ENCODE measurements around the gene ATP6V1C2. TPM values are rescaled to one million over a fixed set of nuclear protein-coding genes. Genes with fewer than 3 reads are reported as not detected.

The ATP6V1C2 gene
- polyA plus RNA-seq, 1 donor from 2014 or later, result not detected

GRCh38 chr2:10720947-10721395, 459 bp upstream of the ATP6V1C2 start:
- Histone ChIP-seq H3K9me3 (ENCODE audit: low read length) (no peaks in the 10 kb centered on the region), H3K9me2 (ENCODE audit: insufficient read depth, low read length) (no peaks in the 10 kb centered on the region), H3F3A (ENCODE audit: insufficient read depth, low read length, poor library complexity, severe bottlenecking) (no peaks in the 10 kb centered on the region), H3K79me2 (replicated peaks; ENCODE audit: insufficient read depth, low read length) (no peaks in the 10 kb centered on the region), H2AFZ (ENCODE audit: low read depth, low read length) (no peak overlapping the region), H3K36me3 (ENCODE audit: insufficient read depth, low read length) (no peaks in the 10 kb centered on the region), H4K20me1 (ENCODE audit: insufficient read depth) (no peaks in the 10 kb centered on the region), H3K9ac (ENCODE audit: low read length) (peak overlapping the region; percentile 34), H3K27ac (ENCODE audit: low read length) (no peak overlapping the region), H3K4me2 (ENCODE audit: low read length) (no peak overlapping the region), H3K27me3 (ENCODE audit: insufficient read depth, low read depth, low read length) (peaks cover 51% of the 10 kb centered on the region), H3K4me3 (ENCODE audit: low read length) (peak overlapping the region; percentile 74)
- TF ChIP-seq TAF1 (IDR thresholded peaks at IDR 0.05; ENCODE audit: low read depth), result no peak
- no peak for TF ChIP-seq MXI1 (conservative IDR thresholded peaks at IDR 0.05; ENCODE audit: poor library complexity, severe bottlenecking)
- TF ChIP-seq, protein P1, sequence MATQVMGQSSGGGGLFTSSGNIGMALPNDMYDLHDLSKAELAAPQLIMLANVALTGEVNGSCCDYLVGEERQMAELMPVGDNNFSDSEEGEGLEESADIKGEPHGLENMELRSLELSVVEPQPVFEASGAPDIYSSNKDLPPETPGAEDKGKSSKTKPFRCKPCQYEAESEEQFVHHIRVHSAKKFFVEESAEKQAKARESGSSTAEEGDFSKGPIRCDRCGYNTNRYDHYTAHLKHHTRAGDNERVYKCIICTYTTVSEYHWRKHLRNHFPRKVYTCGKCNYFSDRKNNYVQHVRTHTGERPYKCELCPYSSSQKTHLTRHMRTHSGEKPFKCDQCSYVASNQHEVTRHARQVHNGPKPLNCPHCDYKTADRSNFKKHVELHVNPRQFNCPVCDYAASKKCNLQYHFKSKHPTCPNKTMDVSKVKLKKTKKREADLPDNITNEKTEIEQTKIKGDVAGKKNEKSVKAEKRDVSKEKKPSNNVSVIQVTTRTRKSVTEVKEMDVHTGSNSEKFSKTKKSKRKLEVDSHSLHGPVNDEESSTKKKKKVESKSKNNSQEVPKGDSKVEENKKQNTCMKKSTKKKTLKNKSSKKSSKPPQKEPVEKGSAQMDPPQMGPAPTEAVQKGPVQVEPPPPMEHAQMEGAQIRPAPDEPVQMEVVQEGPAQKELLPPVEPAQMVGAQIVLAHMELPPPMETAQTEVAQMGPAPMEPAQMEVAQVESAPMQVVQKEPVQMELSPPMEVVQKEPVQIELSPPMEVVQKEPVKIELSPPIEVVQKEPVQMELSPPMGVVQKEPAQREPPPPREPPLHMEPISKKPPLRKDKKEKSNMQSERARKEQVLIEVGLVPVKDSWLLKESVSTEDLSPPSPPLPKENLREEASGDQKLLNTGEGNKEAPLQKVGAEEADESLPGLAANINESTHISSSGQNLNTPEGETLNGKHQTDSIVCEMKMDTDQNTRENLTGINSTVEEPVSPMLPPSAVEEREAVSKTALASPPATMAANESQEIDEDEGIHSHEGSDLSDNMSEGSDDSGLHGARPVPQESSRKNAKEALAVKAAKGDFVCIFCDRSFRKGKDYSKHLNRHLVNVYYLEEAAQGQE (IDR thresholded peaks at IDR 0.05; ENCODE audit: borderline replicate concordance), result no peak
- TF ChIP-seq EZH2 (IDR thresholded peaks at IDR 0.05; ENCODE audit: borderline replicate concordance, insufficient read depth, low read length, poor library complexity, severe bottlenecking), result no peak
- TF ChIP-seq CTCF (IDR thresholded peaks at IDR 0.05; ENCODE audit: poor library complexity, severe bottlenecking), result no peak
- TF ChIP-seq POLR2AphosphoS5 (IDR thresholded peaks at IDR 0.05), result no peak
- TF ChIP-seq RAD21 (conservative IDR thresholded peaks at IDR 0.05), result no peak
- TF ChIP-seq EP300 (conservative IDR thresholded peaks at IDR 0.05; ENCODE audit: poor library complexity, severe bottlenecking), result no peak
- TF ChIP-seq SMC3 (conservative IDR thresholded peaks at IDR 0.05; ENCODE audit: poor library complexity), result no peak

DNA sequence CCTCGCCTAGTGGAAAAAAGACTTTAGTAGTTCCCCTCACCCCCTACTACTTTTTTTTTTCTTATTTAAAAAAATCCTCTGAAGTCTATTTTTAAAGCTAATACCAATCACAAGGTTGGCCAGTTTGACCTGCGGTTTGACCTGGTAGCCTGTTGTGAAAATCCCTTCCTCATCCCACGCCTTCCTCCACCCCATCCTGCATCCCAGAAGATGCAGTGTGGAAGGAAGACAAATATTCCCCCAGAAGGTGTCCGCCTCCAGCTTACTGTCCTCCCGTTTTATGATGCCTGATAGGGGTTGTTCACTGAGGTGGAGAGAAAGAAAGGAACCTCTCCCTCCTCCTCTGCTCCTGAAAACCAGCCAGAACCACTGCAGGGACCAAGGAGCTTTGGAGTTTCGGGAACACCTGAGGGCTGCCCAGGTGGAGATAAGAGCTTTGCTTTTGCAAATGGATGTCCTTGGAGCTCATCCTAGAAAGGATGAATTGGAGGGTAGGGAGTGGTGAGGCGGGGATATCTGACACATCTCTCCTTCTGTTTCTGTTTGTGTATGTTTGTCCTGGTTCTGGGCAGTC, 909 bp downstream of the ATP6V1C2 start:
- peak overlapping the region; percentile 59 for H3K4me2 ChIP-seq (ENCODE audit: low read length)
- H3K27me3 ChIP-seq (ENCODE audit: insufficient read depth, low read depth, low read length), result peaks cover 50% of the 10 kb centered on the region
- H3F3A ChIP-seq (ENCODE audit: insufficient read depth, low read length, poor library complexity, severe bottlenecking), result no peaks in the 10 kb centered on the region
- no peak overlapping the region for H3K9ac ChIP-seq (ENCODE audit: low read length)
- no peaks in the 10 kb centered on the region for H3K36me3 ChIP-seq (ENCODE audit: insufficient read depth, low read length)
- H3K4me3 ChIP-seq (ENCODE audit: low read length), result peak overlapping the region; percentile 74
- H2AFZ ChIP-seq (ENCODE audit: low read depth, low read length), result no peak overlapping the region
- TF ChIP-seq RAD21 (conservative IDR thresholded peaks at IDR 0.05) (no peak), TAF1 (IDR thresholded peaks at IDR 0.05; ENCODE audit: low read depth) (no peak), SMC3 (conservative IDR thresholded peaks at IDR 0.05; ENCODE audit: poor library complexity) (no peak)
- H3K9me3 ChIP-seq (ENCODE audit: low read length), result no peaks in the 10 kb centered on the region
- no peaks in the 10 kb centered on the region for H4K20me1 ChIP-seq (ENCODE audit: insufficient read depth)
- H3K9me2 ChIP-seq (ENCODE audit: insufficient read depth, low read length), result no peaks in the 10 kb centered on the region
- no peak overlapping the region for H3K27ac ChIP-seq (ENCODE audit: low read length)
- H3K79me2 ChIP-seq (replicated peaks; ENCODE audit: insufficient read depth, low read length), result no peaks in the 10 kb centered on the region

Data from neural cell (in vitro differentiated cells).